CD4-positive, alpha-beta T cell treated with Interferon alpha-2 for 1 hour (primary cell): ENCODE data around the gene PUM2.
A peak's percentile ranks its signal among the peaks of the same experiment; 100 is the strongest.
"Not testable (repeated sequence)": the region's sequence is repeated elsewhere in the genome, so short reads cannot be mapped to it uniquely, and the experiment has no call there.

Experiments
- DNase-seq, 2 donors: peaks; one replicate each; pipeline ENCODE4 v3.0.0-alpha.2; 2020 to 2022

PUM2 gene, protein sequence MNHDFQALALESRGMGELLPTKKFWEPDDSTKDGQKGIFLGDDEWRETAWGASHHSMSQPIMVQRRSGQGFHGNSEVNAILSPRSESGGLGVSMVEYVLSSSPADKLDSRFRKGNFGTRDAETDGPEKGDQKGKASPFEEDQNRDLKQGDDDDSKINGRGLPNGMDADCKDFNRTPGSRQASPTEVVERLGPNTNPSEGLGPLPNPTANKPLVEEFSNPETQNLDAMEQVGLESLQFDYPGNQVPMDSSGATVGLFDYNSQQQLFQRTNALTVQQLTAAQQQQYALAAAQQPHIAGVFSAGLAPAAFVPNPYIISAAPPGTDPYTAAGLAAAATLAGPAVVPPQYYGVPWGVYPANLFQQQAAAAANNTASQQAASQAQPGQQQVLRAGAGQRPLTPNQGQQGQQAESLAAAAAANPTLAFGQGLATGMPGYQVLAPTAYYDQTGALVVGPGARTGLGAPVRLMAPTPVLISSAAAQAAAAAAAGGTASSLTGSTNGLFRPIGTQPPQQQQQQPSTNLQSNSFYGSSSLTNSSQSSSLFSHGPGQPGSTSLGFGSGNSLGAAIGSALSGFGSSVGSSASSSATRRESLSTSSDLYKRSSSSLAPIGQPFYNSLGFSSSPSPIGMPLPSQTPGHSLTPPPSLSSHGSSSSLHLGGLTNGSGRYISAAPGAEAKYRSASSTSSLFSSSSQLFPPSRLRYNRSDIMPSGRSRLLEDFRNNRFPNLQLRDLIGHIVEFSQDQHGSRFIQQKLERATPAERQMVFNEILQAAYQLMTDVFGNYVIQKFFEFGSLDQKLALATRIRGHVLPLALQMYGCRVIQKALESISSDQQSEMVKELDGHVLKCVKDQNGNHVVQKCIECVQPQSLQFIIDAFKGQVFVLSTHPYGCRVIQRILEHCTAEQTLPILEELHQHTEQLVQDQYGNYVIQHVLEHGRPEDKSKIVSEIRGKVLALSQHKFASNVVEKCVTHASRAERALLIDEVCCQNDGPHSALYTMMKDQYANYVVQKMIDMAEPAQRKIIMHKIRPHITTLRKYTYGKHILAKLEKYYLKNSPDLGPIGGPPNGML

DNA sequence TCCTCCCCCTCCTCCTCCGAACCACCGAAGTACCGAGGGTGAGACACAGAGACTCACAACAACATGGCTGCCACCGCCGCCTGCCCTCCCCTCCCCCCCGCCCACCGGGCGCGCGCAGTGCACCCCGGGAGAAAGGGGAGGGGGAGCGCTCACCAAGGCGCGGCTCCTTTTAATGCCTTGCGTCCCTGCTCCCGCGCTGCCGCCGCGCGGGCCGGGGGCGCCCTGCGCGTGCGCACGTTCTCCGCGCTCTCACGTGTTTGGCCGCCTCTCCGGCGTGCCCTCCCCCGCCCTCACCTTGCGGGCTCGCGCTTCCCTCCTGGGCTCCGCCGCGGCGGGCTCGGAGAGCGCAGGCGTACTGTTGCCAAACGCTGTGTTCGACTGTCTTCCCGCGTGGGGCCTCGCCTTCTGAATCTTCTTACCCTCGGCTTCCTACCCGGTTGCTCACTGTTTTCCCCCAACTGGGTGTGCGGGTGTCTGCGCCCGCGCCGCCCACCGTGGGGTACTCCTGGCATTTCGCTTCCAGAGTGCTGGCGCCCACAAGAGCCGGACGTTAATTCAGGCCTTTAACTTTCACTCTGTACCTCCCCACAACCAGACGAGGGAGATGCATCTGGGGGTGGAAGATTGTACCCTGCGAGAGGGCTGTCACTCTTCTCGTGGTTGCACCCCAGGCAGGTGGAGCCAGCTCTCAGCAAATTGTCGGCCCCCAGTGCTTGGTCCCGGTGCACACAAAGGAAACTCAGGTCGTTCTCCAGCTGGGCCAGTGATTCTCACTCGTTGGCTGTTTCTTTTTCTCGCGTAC, at the start of gene PUM2:
Gene PUM2, minus strand, starts transcription at position 92 of the 802 bp plus-strand sequence. CDS start 23,484 bp downstream, outside the sequence.
- DNase-seq = peak; percentile 97 to 98

DNA sequence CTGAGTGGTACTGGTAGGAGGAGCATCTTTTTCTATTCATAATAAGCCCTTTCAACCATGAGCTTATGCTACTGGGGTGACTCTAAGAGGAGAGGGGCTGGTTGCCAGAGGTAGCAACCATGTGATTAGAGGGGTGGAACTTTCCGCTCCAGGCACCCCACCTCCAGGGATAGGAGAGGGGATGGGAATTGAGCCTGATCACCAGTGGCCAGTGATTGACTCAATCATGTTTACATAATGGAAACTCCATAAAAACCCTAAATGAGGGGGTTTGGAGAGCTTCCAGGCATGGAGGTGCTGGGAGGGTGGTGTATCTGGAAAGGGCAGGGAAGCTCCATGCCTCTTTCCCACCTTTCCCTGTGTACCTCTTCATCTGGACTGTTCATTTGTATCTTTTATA, 49.7 kb upstream of the PUM2 start:
- DNase-seq = no peak

DNA sequence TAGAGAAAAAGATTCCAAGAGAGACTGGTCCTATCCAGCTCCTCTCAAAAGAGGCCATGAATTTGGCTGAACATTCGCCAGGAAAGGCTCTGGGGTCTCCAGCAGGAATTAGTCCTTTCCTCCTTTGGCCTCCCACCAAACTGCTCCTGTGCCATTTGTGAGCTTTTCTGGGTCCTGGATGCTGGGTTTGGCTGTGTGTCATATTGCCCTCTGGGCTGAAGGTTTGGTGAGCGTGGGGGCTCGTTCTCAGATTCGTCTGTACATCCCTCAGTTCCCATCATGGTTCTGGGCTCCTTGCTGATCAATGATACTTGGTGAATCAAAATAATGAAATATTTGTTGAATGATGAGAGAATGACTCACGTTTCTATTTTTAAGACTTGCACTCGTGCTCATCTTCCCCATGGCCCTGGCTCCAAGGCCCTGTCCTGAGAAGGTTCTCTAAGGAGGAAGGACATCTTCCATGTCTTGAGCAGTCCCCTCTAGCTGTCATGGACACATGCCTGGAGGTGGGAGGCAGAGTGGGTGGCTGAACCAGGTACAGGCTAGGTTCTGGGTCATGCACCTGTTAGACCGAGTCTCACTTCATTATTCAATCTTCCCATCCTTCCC, 48.4 kb upstream of the PUM2 start:
- no peak for DNase-seq

DNA sequence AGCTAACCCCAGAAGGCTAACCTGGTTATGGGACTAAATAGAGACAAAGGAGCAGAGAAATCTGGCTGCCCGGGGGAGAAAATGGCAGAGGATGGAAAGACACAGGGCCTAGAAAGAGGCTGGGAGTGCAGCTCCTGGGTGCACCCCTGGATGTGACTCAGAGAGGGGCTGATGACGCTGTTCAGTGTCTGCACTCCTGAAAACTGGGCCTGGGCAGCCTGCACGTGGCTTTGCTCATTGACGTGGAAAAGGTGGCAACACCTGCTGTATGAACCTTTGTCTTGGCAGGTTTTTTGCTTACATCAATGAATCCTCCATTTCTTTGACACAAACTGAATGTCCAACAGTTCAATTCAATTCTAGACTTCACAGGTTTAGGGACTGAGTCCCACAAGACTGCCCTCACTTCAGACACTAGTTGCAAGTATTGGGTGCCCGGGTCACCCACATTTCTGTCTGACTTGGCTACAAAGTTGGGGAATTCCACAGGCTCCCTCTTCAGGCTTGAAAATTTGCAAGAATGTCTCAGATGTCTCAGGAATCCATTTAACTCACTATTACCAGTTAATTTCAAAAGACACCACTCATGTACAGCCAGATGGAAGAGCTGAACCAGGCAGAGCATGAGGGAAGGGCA, 47.3 kb upstream of the PUM2 start:
- DNase-seq = no peak

DNA sequence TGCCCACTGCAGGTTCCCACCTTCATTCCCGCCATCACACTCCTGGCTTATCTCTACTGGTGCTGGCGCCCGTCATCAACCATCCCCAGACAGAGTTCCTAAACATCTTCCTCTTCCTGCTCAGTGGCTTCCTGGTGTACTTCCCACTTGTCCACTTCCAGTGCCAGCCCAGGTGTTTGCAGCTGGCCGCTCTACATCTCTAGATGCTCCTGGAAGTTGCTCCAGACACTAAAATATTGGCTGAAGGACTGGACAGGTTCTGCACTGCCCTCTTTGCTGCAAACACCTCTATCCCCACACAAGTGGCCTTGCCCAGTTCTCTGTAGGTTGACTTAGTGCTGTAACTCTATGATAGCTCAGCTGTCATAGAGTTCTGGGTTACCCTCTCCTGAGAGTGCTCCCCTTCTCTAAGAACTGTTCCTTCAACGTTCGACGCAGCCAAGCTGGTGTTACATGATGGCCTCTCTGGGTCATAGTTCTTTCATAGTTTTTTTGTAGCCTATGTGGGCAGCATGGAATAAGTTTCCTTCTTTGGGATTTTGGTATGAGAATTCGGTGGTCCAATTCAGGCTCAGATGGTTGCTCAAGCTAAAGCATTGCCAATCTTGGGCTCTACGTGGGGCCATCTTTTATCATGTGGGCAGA, 45.8 kb upstream of the PUM2 start:
- no peak for DNase-seq

DNA sequence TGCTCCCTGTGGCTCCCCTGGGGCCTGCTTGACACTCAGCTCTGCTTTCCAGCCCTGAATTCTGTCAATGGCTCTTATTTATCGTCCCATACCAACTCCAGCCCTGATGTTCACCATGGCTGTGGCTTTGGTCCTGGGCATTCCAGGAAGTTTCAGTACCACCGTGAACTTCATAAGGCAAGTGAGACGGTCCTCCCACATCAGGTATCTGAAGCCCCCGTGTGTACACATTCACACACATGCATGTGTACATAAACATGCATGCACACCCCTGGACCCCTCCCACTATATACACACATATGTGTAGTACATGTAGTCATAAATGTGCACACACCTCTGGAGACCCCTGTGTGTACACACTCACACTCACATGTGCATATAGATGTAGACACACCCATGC, 43.3 kb upstream of the PUM2 start:
- DNase-seq = no peak

DNA sequence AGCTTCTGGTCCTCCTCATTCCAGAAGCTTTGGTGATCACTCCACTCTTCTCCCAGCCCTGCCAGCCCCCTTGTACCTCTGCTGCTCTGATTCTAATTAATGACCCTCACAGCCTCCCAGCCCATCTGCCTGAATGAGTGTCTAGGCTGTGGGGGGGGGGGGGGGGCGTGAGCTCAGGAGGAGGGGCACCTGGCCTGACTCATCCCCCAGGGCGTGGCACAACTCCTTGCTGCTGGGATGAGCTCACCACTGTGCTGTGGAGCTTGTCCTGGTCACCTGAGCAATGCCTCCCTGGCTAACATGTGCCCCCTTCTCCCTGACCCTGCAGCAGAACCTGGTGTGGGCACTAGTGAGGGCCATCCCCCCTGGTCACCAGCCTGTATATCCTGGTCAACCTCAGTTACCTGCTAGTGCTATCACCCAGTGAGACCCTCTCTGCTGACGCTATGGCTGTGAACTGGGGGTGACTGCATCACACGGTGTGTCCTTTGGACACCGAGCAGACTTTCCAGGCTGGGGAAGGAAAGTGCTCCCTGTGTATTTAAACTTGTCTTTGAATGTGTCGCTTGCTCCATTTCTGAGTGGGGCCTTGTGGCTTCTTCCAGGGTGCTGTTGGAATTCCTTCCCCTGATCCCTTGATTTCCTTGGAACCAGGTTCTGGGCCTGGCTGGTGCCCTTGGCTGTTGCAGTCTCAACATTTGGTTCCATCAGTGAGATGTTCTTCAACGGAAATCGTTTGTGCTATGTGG, 41.5 kb upstream of the PUM2 start:
- no peak for DNase-seq

DNA sequence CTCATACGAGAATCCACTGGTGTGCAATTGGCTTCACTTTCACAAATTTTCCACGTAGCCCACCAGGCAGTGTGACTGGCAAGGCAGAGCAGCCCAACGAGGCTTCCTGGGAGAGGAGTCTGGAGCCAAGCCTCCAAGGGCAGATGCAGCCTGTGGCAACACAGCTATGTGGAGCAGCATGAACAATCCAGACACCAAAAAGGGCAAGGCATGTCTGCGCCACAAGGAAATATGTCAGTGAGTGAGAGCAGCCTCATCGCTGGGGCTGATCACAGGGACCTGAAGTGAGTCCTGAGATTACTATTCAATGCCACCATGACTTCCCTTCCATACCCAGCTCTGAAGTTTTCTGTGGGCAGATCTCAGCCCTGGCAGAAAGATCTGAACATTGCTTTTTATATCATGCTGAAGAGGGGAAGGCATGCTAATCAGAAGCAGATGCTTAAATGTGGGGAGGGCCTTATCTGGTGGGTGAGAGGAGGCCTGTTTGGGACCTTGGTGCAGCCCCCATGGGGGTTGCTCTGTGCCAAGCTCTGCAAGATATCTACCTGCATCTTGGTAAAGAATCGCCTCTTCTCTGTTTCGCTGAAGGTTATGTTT, 40.0 kb upstream of the PUM2 start:
- no peak for DNase-seq

DNA sequence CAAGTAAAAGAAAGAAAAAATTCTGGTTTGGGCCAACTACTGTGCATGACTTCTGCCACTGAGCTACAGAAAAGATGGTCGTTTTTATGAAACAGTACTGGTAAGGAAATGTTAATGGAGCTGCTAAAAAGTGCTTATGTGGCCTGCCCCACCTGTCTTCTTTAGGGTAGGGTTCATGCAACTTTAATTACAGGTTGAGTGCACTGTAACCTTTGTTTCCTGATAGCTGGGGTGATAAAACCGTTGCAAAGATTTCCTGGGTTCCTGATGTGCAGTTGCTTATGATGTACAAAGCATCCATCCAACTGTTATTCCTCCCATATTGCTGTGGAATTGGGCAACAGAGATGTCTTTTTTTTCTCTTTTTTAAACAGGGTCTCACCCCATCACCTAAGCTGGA, 34.3 kb upstream of the PUM2 start:
- no peak for DNase-seq

DNA sequence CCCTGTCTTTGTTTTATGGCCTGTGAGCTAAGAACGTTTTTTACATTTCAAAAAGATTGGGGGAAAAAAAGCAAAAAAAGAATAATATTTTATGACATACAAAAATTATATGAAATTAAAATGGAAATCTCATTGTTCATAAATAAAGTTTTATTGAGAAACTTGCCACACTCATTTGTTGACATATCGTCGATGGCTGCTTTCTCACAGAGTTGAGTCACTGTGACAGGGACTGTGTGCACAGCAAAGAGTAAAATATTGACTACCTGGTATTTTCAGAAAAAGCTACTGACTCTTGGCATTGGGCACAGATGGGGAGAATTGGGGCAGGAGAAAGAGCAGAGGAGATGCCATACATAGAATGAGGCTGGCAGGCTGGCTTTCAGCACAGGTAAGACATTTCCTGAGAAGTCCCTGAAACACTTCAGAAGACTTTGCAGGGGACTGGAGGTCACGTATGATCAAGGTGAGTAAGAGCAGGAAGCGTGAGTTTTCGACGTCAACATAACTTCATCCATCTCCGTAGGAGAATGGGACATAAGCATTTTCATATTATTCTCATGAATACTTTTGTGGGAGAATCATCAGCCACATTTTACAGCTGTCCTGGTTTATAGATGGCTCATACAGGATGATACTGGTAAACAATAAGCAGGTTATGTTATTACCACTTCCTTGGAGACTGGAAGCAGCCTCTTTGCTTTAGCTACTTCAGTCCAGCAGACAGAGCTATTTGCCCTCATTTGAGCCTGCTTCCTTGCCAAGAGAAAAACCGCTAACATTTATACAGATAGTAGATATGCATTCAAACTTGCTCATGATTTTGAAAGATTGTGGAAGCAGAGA, 32.5 kb upstream of the PUM2 start:
- no peak for DNase-seq

DNA sequence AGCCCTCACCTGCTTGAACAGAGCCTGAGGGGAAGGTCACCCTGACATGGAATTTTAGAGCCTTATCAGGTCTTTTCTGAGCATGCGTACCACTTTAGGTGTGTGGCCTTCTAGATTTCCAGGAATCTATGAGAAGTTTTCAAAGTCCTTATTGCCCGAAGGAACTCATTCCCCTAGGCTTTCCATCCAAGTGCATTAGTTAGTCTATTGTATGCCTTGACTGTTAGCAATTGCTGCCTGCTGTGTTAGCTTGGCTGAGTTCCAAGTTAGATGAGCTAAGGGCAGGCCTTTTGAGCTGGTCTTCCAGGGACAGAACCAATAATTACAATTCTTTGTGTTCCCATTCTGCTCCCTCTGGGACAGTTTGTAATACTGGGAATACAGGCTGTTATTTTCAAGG, 30.8 kb upstream of the PUM2 start:
- no peak for DNase-seq

DNA sequence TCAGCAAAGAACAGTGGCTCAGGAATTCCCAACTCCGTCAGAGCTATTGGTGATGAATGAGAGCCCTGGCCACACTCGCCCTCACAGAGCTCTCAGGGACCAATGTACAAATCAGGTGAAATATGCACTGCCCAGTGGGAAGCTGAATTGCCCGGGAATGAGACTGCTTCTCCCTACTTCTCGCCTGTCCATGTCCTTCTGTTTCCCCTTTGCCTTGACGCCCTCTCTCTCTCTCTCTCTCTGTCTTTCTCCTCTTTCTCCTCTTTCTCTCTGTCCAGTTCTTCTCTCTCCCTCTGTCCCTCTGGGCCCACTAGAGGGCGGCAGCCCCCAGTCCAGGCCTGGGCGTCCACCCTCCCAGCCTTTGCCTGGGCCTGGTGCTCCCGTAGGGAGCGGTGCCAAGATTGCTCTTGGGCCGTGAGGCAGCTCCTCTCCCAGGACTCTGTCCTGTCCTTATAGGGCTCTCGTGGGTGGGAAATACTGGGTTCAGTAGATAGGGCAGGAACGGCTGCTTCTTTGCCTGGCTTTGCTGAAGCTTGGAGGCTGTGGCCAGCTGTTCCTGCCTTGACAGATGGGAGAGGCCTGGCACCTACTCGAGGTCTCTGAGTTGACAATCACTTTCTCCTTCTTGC, 28.4 kb upstream of the PUM2 start:
- no peak for DNase-seq

DNA sequence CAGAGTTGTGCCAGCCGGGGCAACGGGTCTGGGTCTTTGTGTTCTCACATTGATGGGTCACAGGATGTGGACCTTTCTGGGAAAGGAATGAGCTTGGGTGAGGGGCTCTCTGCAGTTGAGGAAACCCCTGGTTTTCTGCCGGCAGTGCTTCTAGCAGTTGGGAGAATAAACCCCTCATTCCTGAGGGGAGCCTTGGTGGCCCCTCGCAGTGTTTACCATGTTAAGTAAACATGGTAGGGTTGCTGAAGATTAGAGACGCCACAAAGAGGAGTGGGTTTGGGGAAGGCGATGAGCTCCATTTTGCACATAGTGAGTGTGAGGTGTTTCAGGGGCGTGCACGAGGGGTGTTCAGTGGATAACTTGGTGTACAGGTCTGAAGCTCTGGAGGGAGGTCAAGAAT, 27.7 kb upstream of the PUM2 start:
- DNase-seq = no peak

DNA sequence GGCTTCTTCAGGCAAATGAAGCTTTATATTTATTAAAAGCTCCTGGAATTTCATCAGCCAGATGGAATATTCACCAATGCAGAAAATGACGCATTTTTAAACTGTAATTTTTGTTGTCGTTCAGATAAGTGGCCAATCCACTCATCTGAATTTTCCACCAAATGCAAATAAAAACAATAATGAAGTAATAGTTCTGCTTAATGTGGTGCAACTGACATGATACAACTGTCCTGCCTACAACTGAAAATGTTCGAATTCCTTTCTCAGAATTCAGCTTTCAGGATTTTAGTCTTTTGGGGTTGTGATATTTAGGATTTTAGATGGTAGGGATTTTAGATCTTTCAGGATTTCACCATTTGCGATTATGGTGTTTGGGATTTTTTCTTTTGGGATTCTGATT, 27.1 kb upstream of the PUM2 start:
- DNase-seq = no peak

DNA sequence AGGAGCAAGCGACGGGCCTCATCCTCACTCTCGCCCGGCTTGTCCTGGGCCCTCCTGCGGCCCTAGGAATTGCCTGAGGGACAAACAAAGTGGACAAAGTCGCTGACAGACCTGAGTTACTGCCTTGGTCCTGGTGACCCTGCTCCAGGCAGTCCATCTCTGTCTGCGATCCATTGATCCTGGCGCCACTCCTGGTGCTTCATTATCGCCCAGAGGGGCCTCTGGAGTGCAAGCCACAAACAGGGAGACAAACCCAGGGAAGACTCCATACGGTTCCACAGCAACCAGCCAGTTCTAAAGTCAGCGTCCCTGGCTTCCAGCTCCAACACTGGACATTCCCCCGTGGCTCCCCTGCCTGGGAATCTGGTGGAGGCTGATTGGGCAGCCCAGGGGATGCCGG, 24.3 kb upstream of the PUM2 start:
- DNase-seq = not testable (repeated sequence)

DNA sequence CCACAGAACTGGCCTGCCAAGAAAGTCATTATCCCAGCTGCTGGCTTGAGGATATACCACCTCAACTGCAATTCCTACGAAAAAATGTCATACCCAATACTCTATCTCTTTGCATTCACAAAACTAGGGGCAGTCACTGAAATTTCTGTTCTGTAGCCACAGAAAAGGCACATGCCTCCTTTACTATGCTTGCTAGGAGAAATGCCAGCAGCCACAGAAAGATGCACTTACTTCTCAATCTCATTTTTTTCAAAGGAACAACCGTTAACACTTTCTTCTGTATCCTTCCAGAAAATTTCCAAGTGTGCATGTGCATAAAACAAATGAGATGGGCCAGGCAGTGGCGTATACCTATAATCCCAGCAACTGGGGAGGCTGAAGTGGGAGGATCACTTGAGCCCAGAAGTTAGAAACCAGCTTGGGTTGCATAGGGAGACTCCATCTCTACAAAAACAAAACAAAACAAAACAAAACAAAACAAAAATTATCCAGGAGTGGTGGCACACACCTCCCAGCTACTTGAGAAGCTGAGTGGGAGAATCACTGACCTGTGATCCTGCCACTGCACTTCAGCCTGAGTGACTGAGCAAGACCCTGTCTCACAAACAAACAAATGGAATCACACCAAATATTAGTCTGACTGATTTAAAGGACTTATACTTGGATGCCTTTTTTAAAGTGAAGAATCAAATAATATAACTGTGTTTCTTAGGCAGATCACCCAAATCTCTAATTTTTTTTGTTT, 22.4 kb upstream of the PUM2 start:
- no peak for DNase-seq

DNA sequence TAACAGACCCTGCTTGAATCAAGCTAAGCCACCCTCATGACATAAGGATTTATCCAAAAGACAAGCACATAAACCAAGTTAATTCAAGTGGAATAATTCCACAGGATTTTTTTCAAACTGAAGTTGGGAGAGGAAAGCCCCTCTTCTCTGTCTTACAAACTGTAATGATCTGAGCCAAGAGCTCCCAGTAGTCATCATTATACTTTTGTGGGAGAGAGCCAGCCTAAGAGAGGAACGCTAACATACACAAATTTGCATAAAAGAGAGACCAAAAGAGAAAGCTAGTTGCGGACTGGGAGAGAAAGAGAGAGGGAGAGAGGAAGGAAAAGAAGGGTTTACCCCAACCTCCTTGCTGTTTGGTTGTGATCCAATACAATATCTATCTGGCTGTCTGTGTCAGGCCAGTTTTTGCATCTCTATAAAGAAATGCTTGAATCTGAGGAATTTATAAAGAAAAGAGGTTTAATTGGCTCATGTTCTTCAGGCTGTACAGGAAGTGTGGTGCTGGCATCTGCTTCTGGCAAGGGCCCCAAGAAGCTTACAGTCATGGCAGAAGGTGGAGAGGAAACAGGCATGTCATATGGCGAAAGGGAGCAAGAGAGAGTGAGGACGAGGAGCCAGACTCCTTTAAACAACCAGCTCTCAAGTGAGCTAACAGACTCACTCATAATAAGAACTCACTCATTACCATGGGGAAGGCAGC, 20.8 kb upstream of the PUM2 start:
- no peak for DNase-seq
